H1 (cell line): Measurements from ENCODE around the gene TCEANC. TPM values are rescaled to one million over a fixed set of nuclear protein-coding genes. Genes with fewer than 3 reads are reported as not detected.

ENCODE experiments used
- CTCF ChIA-PET: fragments of 300-600 bp; sonication (Branson Sonifier 250); formaldehyde crosslinking; loops from one replicate; lab custom pipeline; 2021; ENCODE audit not compliant: partially characterized antibody; lab: Charles Lee
- POLR2A ChIA-PET: fragments of 300-600 bp; sonication (Branson Sonifier 250); formaldehyde crosslinking; loops from one replicate; lab custom pipeline; 2021; ENCODE audit warnings: inconsistent platforms; ENCODE audit not compliant: partially characterized antibody; lab: Charles Lee
- DNase-seq, 2 experiments: peaks; one replicate each; pipeline versions ENCODE4 v3.0.0 to v3.0.0-alpha.2; 2010 to 2022; ENCODE audit warnings: low spot score in 2 of 2, low read depth in 1 of 2, mixed read lengths in 1 of 2
- FAIRE-seq: peaks from 2 replicates; lab custom pipeline; 2011; peaks lifted over from hg19 to GRCh38; lab: Jason Lieb, UNC
- H2AFZ ChIP-seq: 2 replicates; pipeline ENCODE4 v1.8.1; 2012; ENCODE audit warnings: low read length, inconsistent platforms
- H2AK5ac ChIP-seq: 2 replicates; pipeline ENCODE4 v1.6.1; 2013; ENCODE audit warnings: low read depth, low read length
- H2BK120ac ChIP-seq: replicated peaks from 2 replicates; pipeline ENCODE3; 2013; ENCODE audit warnings: low read depth, low read length, inconsistent platforms
- H2BK12ac ChIP-seq: 2 replicates; pipeline ENCODE4 v1.6.1; 2013; ENCODE audit warnings: low read depth, low read length
- H2BK15ac ChIP-seq: 2 replicates; pipeline ENCODE4 v1.6.1; 2013; ENCODE audit warnings: low read length
- H2BK20ac ChIP-seq: 2 replicates; pipeline ENCODE4 v1.6.1; 2013; ENCODE audit warnings: low read length
- H2BK5ac ChIP-seq: 2 replicates; pipeline ENCODE4 v1.6.1; 2013; ENCODE audit warnings: low read depth, low read length
- H3K14ac ChIP-seq: 2 replicates; pipeline ENCODE4 v1.6.1; 2013; ENCODE audit warnings: inconsistent platforms; ENCODE audit not compliant: insufficient read length
- H3K18ac ChIP-seq: 2 replicates; pipeline ENCODE4 v1.6.1; 2013; ENCODE audit warnings: low read length; ENCODE audit errors: extremely low read depth
- H3K23ac ChIP-seq: 2 replicates; pipeline ENCODE4 v1.6.1; 2013; ENCODE audit warnings: inconsistent platforms; ENCODE audit not compliant: insufficient read length
- H3K23me2 ChIP-seq: 2 replicates; pipeline ENCODE4 v1.6.1; 2013; ENCODE audit warnings: low read depth, low read length
- H3K27ac ChIP-seq: 2 replicates; pipeline ENCODE4 v1.6.1; 2011; ENCODE audit warnings: low read depth, low read length, inconsistent platforms
- H3K27me3 ChIP-seq, 4 experiments: replicated peaks in 1 of 4; 1 replicate in 1 of 4; 2 replicates in 3 of 4; pipeline versions ENCODE4 v1.6.1 to v1.8.1; 2011 to 2013; ENCODE audit warnings: low read length in 3 of 4, mild to moderate bottlenecking in 3 of 4, inconsistent platforms in 2 of 4, mixed read lengths in 2 of 4, moderate library complexity in 1 of 4; ENCODE audit not compliant: control insufficient read depth in 3 of 4, insufficient read depth in 3 of 4; ENCODE audit errors: extremely low read depth in 1 of 4
- H3K36me3 ChIP-seq, 4 experiments: 2 replicates each; pipeline versions ENCODE4 v1.6.1 to v1.8.1; 2011 to 2013; ENCODE audit warnings: mild to moderate bottlenecking in 4 of 4, low read length in 3 of 4, moderate library complexity in 2 of 4, control low read depth in 1 of 4, inconsistent platforms in 1 of 4; ENCODE audit not compliant: insufficient read depth in 4 of 4, control insufficient read depth in 2 of 4
- H3K4ac ChIP-seq: replicated peaks from 2 replicates; pipeline ENCODE3; 2013; ENCODE audit warnings: low read length, low read depth, mixed read lengths, inconsistent platforms; ENCODE audit not compliant: insufficient read length
- H3K4me1 ChIP-seq, 4 experiments: replicated peaks in 1 of 4; 1 replicate in 1 of 4; 2 replicates in 3 of 4; pipeline versions ENCODE4 v1.6.1 to v1.8.1; 2011 to 2013; ENCODE audit warnings: low read length in 3 of 4, inconsistent platforms in 2 of 4, mixed read lengths in 1 of 4; ENCODE audit not compliant: insufficient read depth in 4 of 4, control insufficient read depth in 3 of 4
- H3K4me2 ChIP-seq, 2 experiments: 2 replicates each; pipeline versions ENCODE4 v1.6.1 to v1.8.1; 2011 to 2013; ENCODE audit warnings: low read depth in 2 of 2, low read length in 2 of 2, control low read depth in 1 of 2, inconsistent platforms in 1 of 2, mild to moderate bottlenecking in 1 of 2; ENCODE audit not compliant: insufficient read depth in 1 of 2
- H3K4me3 ChIP-seq, 4 experiments: fragments of 200-600, 300-600 bp in 1 of 4; sonication (generic), shearing (Covaris generic), sonication (Bioruptor Twin) in 1 of 4; 2 replicates each; pipeline versions ENCODE4 v1.5.1 to v1.8.1; 2011 to 2016; ENCODE audit warnings: low read length in 4 of 4, low read depth in 3 of 4, control low read depth in 2 of 4, inconsistent platforms in 2 of 4, mild to moderate bottlenecking in 2 of 4, mixed read lengths in 1 of 4, moderate library complexity in 1 of 4; ENCODE audit not compliant: insufficient read depth in 2 of 4; ENCODE audit errors: extremely low read depth in 1 of 4
- H3K56ac ChIP-seq: replicated peaks from 2 replicates; pipeline ENCODE3; 2013; ENCODE audit warnings: low read depth, mild to moderate bottlenecking, mixed read lengths, low read length, inconsistent platforms; ENCODE audit not compliant: insufficient read length
- H3K79me1 ChIP-seq: 2 replicates; pipeline ENCODE4 v1.6.1; 2013; ENCODE audit warnings: low read depth, low read length, control low read depth
- H3K79me2 ChIP-seq, 2 experiments: 2 replicates each; pipeline versions ENCODE4 v1.6.1 to v1.8.1; 2012 to 2013; ENCODE audit warnings: low read length in 2 of 2, mild to moderate bottlenecking in 2 of 2, inconsistent platforms in 1 of 2; ENCODE audit not compliant: insufficient read depth in 2 of 2, control insufficient read depth in 1 of 2
- H3K9ac ChIP-seq, 4 experiments: replicated peaks in 1 of 4; 1 replicate in 1 of 4; 2 replicates in 3 of 4; pipeline versions ENCODE4 v1.6.1 to v1.8.1; 2011 to 2013; ENCODE audit warnings: low read depth in 3 of 4, low read length in 3 of 4, control low read depth in 2 of 4, mild to moderate bottlenecking in 2 of 4, moderate library complexity in 2 of 4, inconsistent platforms in 1 of 4; ENCODE audit errors: extremely low read depth in 1 of 4
- H3K9me3 ChIP-seq, 2 experiments: 2 replicates each; pipeline versions ENCODE4 v1.6.1 to v1.8.1; 2012 to 2013; ENCODE audit warnings: mild to moderate bottlenecking in 2 of 2, moderate library complexity in 2 of 2, control low read depth in 1 of 2, inconsistent platforms in 1 of 2, low read depth in 1 of 2, low read length in 1 of 2, mixed read lengths in 1 of 2; ENCODE audit not compliant: insufficient read depth in 2 of 2
- H4K20me1 ChIP-seq, 2 experiments: replicated peaks in 1 of 2; 2 replicates each; pipeline versions ENCODE3 to v1.8.1; 2011 to 2013; ENCODE audit warnings: inconsistent platforms in 2 of 2, low read length in 2 of 2, mild to moderate bottlenecking in 1 of 2; ENCODE audit not compliant: insufficient read depth in 2 of 2, control insufficient read depth in 1 of 2
- H4K5ac ChIP-seq: 2 replicates; pipeline ENCODE4 v1.6.1; 2013; ENCODE audit warnings: low read length, low read depth, mixed read lengths, inconsistent platforms; ENCODE audit not compliant: insufficient read length
- H4K8ac ChIP-seq: 2 replicates; pipeline ENCODE4 v1.8.0; 2013; ENCODE audit warnings: mild to moderate bottlenecking, moderate library complexity, low read length, inconsistent platforms; ENCODE audit not compliant: insufficient read depth; ENCODE audit errors: extremely low read depth
- H4K91ac ChIP-seq: replicated peaks from 2 replicates; pipeline ENCODE3; 2013; ENCODE audit warnings: low read length, mixed read lengths, inconsistent platforms; ENCODE audit not compliant: insufficient read length
- CHD2 ChIP-seq: IDR thresholded peaks from 2 replicates; pipeline ENCODE4 v1.6.1; 2012; ENCODE audit warnings: low read length, improper control_type of control experiment
- CTBP2 ChIP-seq: IDR thresholded peaks from 2 replicates; pipeline ENCODE4 v1.7.0; 2011; ENCODE audit warnings: borderline replicate concordance, mild to moderate bottlenecking, moderate library complexity, mixed read lengths, low read length; ENCODE audit not compliant: insufficient read depth, insufficient read length
- CTCF ChIP-seq, 3 experiments: IDR thresholded peaks; 1 replicate in 2 of 3; 2 replicates in 1 of 3; pipeline versions ENCODE4 v1.5.1 to v1.6.1; 2011; ENCODE audit warnings: low read length in 3 of 3, mild to moderate bottlenecking in 3 of 3, inconsistent platforms in 2 of 3, low read depth in 1 of 3, moderate library complexity in 1 of 3; ENCODE audit not compliant: insufficient read depth in 1 of 3; ENCODE audit errors: control extremely low read depth in 1 of 3
- EZH2 ChIP-seq: fragments of 200-600 bp; sonication (generic); IDR thresholded peaks from 2 replicates; pipeline ENCODE4 v1.7.1; 2012; ENCODE audit warnings: low read depth, mild to moderate bottlenecking, moderate library complexity, low read length, inconsistent platforms; ENCODE audit not compliant: severe bottlenecking
- NANOG ChIP-seq: IDR thresholded peaks from 2 replicates; pipeline ENCODE4 v1.6.1; 2011; ENCODE audit warnings: low read length, low read depth, mild to moderate bottlenecking, inconsistent platforms; ENCODE audit not compliant: insufficient read depth, poor library complexity, severe bottlenecking
- PHF8 ChIP-seq: fragments of 200-600 bp; sonication (generic); conservative IDR thresholded peaks from 2 replicates; pipeline ENCODE4 v1.7.1; 2012; ENCODE audit warnings: low read depth, mild to moderate bottlenecking, inconsistent platforms, low read length, moderate library complexity
- RAD21 ChIP-seq, 2 experiments: IDR thresholded peaks in 1 of 2; conservative IDR thresholded peaks in 1 of 2; 2 replicates each; pipeline ENCODE4 v1.6.1; 2011; ENCODE audit warnings: low read depth in 2 of 2, low read length in 2 of 2, improper control_type of control experiment in 1 of 2, inconsistent platforms in 1 of 2, mild to moderate bottlenecking in 1 of 2, moderate library complexity in 1 of 2
- SIX5 ChIP-seq: IDR thresholded peaks from 2 replicates; pipeline ENCODE4 v1.6.1; 2011; ENCODE audit warnings: mild to moderate bottlenecking, low read depth, low read length
- SP1 ChIP-seq: IDR thresholded peaks from 2 replicates; pipeline ENCODE4 v1.6.1; 2011; ENCODE audit warnings: low read depth, low read length
- WGBS, 2 experiments: shearing (Covaris generic) in 1 of 2; methylation state at CpG; one replicate each; pipeline versions ENCODE4 v1.1.6 to v1.1.7; 2013 to 2015; ENCODE audit warnings: low lambda C conversion rate in 2 of 2, mixed read lengths in 2 of 2, inconsistent platforms in 1 of 2, low coverage in 1 of 2, missing lambda C conversion rate in 1 of 2; ENCODE audit not compliant: insufficient replicate concordance in 2 of 2, insufficient coverage in 1 of 2, insufficient read length in 1 of 2; ENCODE audit errors: extremely low coverage in 1 of 2, missing lambda C conversion rate in 1 of 2; 5-methylcytosine and 5-hydroxymethylcytosine counted together
- polyA plus RNA-seq, 7 experiments: library from polyadenylated mRNA; depleted of rRNA in 3 of 7; stranded (reverse) in 5 of 7; unstranded in 2 of 7; fragments of >200 nt in 5 of 7; fragments of 200-250 nt in 2 of 7; gene quantifications; 1 replicate in 5 of 7; 2 replicates in 1 of 7; 4 replicates in 1 of 7; pipeline versions ENCODE4 v1.2.1 to v1.2.3, GENCODE V29; 2011 to 2013; ENCODE audit warnings: missing spikeins in 2 of 7, mixed read lengths in 2 of 7
- total RNA-seq: library from RNA; stranded (reverse); fragmentation: NEBNext Ultra II Directional; extraction: Animal tissue kit (Norgen Biotek cat#: 25700); gene quantifications from 2 replicates; pipeline ENCODE4 v1.2.1, GENCODE V29; 2021

Gene TCEANC
- total and polyA plus RNA-seq, 2 of the 8 experiments (the other 6 are each of a cell fraction or from before 2014, with no cell fraction given), result 0.88 to 2.0 TPM

GRCh38 chrX:13669246-13669737 is 16.4 kb downstream of the TCEANC start:
- Histone ChIP-seq H3K27ac (no peak overlapping the region), H3K4me1 (no peaks in the 10 kb centered on the region), H4K91ac (no peak overlapping the region), H4K20me1 (no peaks in the 10 kb centered on the region), H2AFZ (no peak overlapping the region), H3K9ac (no peak overlapping the region), H3K27me3 (no peaks in the 10 kb centered on the region), H3K4me2 (no peak overlapping the region), H3K4ac (no peak overlapping the region), H2BK20ac (no peak overlapping the region), H2BK5ac (no peak overlapping the region), H3K9me3 (no peaks in the 10 kb centered on the region), H3K23ac (no peak overlapping the region), H2BK12ac (no peak overlapping the region), H2BK15ac (no peak overlapping the region), H3K79me1 (no peaks in the 10 kb centered on the region), H3K23me2 (no peaks in the 10 kb centered on the region), H3K14ac (no peak overlapping the region), H3K56ac (no peak overlapping the region), H3K4me3 (no peak overlapping the region), H2BK120ac (no peak overlapping the region), H2AK5ac (no peak overlapping the region), H4K5ac (no peak overlapping the region), H3K18ac (no peak overlapping the region), H4K8ac (no peak overlapping the region), H3K79me2 (no peaks in the 10 kb centered on the region), H3K36me3 (no peaks in the 10 kb centered on the region)
- CTCF ChIA-PET, result interaction anchor here (0.7 to 1.1 kb wide), 3 partner anchors 10 to 65 kb away, joined by 4 read pairs; partner anchors contain the start of gene OFD1
- POLR2A ChIA-PET, result interaction anchor here (0.6 kb wide), 1 partner anchor 65 kb away, joined by 3 read pairs; the partner anchor contains the start of genes OFD1 and TRAPPC2
- FAIRE-seq (no peak), DNase-seq (no peak)
- 92% methylated on average over 8 of the region's 9 CpGs; no CpG with 5 or more reads in 1 of the 2 experiments for WGBS, 2 experiments
- TF ChIP-seq SIX5 (no peak), CHD2 (no peak), NANOG (no peak), EZH2 (no peak), PHF8 (no peak), CTBP2 (no peak), CTCF (IDR thresholded peaks at IDR 0.05; ENCODE audit: control extremely low read depth in 1 of 3, insufficient read depth in 1 of 3, low read depth in 1 of 3, low read length in 3 of 3) (no peak), RAD21 (IDR thresholded peaks at IDR 0.05 in 1 of 2, conservative IDR thresholded peaks at IDR 0.05 in 1 of 2; ENCODE audit: low read depth in 2 of 2, low read length in 2 of 2) (no peak), SP1 (no peak)
